GM12864 (cell line): ENCODE data around the gene ALDH5A1.

Source experiments
- DNase-seq: peaks from one replicate; pipeline ENCODE4 v3.0.0-alpha.2; 2011; ENCODE audit warnings: low read depth
- H3K4me3 ChIP-seq: 2 replicates; pipeline ENCODE4 v1.5.1; 2011; ENCODE audit warnings: mild to moderate bottlenecking, low read depth, low read length, control low read depth
- CTCF ChIP-seq: IDR thresholded peaks from 2 replicates; pipeline ENCODE4 v1.5.1; 2011; ENCODE audit warnings: low read depth, mild to moderate bottlenecking, moderate library complexity, low read length, control low read depth, inconsistent platforms; ENCODE audit errors: missing control alignments

The ALDH5A1 gene

GRCh38 chr6:24453921-24454320 is 40.8 kb upstream of the ALDH5A1 start:
- H3K4me3 ChIP-seq: no peak overlapping the region
- TF ChIP-seq CTCF: no peak
- DNase-seq: no peak

GRCh38 chr6:24454452-24454851 is 40.3 kb upstream of the ALDH5A1 start:
- no peak overlapping the region for H3K4me3 ChIP-seq
- no peak for DNase-seq
- TF ChIP-seq CTCF: no peak

- H3K4me3 ChIP-seq: no peak overlapping the region
- DNase-seq: no peak
- TF ChIP-seq CTCF: no peak
Measured at GRCh38 chr6:24455061-24455460, 39.7 kb upstream of the ALDH5A1 start.

- H3K4me3 ChIP-seq: no peak overlapping the region
- TF ChIP-seq CTCF: no peak
- DNase-seq: no peak
Measured at GRCh38 chr6:24458134-24458533, 36.6 kb upstream of the ALDH5A1 start.

- DNase-seq: no peak
Measured at GRCh38 chr6:24458941-24459340, 35.8 kb upstream of the ALDH5A1 start.

GRCh38 chr6:24460966-24461365 is 33.8 kb upstream of the ALDH5A1 start:
- TF ChIP-seq CTCF: no peak
- no peak for DNase-seq
- H3K4me3 ChIP-seq: no peak overlapping the region

More at GRCh38 chr6:24458941-24459340, 35.8 kb upstream of the ALDH5A1 start:
- no peak for TF ChIP-seq CTCF
- no peak overlapping the region for H3K4me3 ChIP-seq

GRCh38 chr6:24464253-24465038 is 30.3 kb upstream of the ALDH5A1 start:
- no peak for DNase-seq
- TF ChIP-seq CTCF: no peak
- H3K4me3 ChIP-seq: no peak overlapping the region
